HCT116 (cell line): ENCODE results near the gene MTHFR. TPM values are rescaled to one million over a fixed set of nuclear protein-coding genes. Genes with fewer than 3 reads are reported as not detected.

ENCODE experiments used
- ATAC-seq: fragments of 200-7000 bp; cut with Tn5 transposase; 2 replicates; pipeline ENCODE4 v1.9.1; 2020; ENCODE audit warnings: mild to moderate bottlenecking, moderate library complexity
- BruUV-seq: library from RNA; stranded (reverse); fragments of 400-500 nt; replicated peaks from 2 replicates; lab custom pipeline; 2021; lab: Mats Ljungman, UMichigan
- CTCF ChIA-PET: fragments of 300-600 bp; sonication (Branson Sonifier 250); formaldehyde crosslinking; loops from one replicate; lab custom pipeline; 2021; ENCODE audit warnings: antibody characterized with exemption; lab: Charles Lee
- POLR2A ChIA-PET: fragments of 300-600, 350-600 bp; sonication (Branson Sonifier 250); formaldehyde crosslinking; loops from one replicate; lab custom pipeline; 2021; ENCODE audit warnings: antibody characterized with exemption; lab: Charles Lee
- RAD21 ChIA-PET, 2 experiments: fragments of 300-600 bp; sonication (Branson Sonifier 250); formaldehyde crosslinking; loops; one replicate each; lab custom pipeline; 2023; ENCODE audit warnings: low total read pairs in 2 of 2; ENCODE audit not compliant: uncharacterized antibody in 2 of 2, unreplicated experiment in 2 of 2, low non-redundant PET in 1 of 2; lab: Charles Lee
- DNase-seq: peaks from one replicate; pipeline ENCODE4 v3.0.0-alpha.2; 2010; ENCODE audit warnings: low read depth, low spot score
- H2AFZ ChIP-seq: fragments of 200-600 bp; shearing (Covaris generic), sonication (generic); 2 replicates; pipeline ENCODE4 v1.6.1; 2017; ENCODE audit warnings: low read depth, mixed run types, mixed read lengths, antibody characterized with exemption, low read length; ENCODE audit not compliant: poor library complexity, severe bottlenecking
- H3K27ac ChIP-seq: 2 replicates; pipeline ENCODE4 v1.5.1; 2012; ENCODE audit warnings: low read depth, low read length
- H3K27me3 ChIP-seq: fragments of 200-600 bp; sonication (generic); 2 replicates; pipeline ENCODE4 v1.6.1; 2016; ENCODE audit warnings: mixed run types, low read length, mixed read lengths; ENCODE audit not compliant: insufficient read depth
- H3K36me3 ChIP-seq, 2 experiments: fragments of 200-500 bp in 1 of 2; fragments of 200-600 bp in 1 of 2; sonication (Bioruptor generic) in 1 of 2; sonication (generic) in 1 of 2; 2 replicates each; pipeline versions ENCODE4 v1.5.1 to v1.6.1; 2014 to 2016; ENCODE audit warnings: low read length in 2 of 2, inconsistent platforms in 1 of 2, mixed read lengths in 1 of 2, mixed run types in 1 of 2; ENCODE audit not compliant: insufficient read depth in 2 of 2, control insufficient read depth in 1 of 2
- H3K4me1 ChIP-seq, 2 experiments: fragments of 200-600 bp in 1 of 2; sonication (generic) in 1 of 2; 2 replicates each; pipeline versions ENCODE4 v1.5.1 to v1.6.1; 2012 to 2017; ENCODE audit warnings: low read length in 2 of 2, inconsistent platforms in 1 of 2, mild to moderate bottlenecking in 1 of 2, mixed read lengths in 1 of 2, mixed run types in 1 of 2, moderate library complexity in 1 of 2; ENCODE audit not compliant: insufficient read depth in 2 of 2, control insufficient read depth in 1 of 2
- H3K4me2 ChIP-seq: fragments of 200-600 bp; sonication (generic); 2 replicates; pipeline ENCODE4 v1.6.1; 2017; ENCODE audit warnings: mixed run types, low read length, mixed read lengths
- H3K4me3 ChIP-seq, 2 experiments: fragments of 200-600 bp in 1 of 2; sonication (generic) in 1 of 2; replicated peaks in 1 of 2; 2 replicates each; pipeline ENCODE4 v1.5.1; 2011 to 2016; ENCODE audit warnings: low read length in 2 of 2, control low read depth in 1 of 2, low read depth in 1 of 2, mild to moderate bottlenecking in 1 of 2, mixed read lengths in 1 of 2, mixed run types in 1 of 2
- H3K79me2 ChIP-seq: fragments of 200-600 bp; sonication (generic); 2 replicates; pipeline ENCODE4 v1.6.1; 2017; ENCODE audit warnings: mild to moderate bottlenecking, mixed run types, low read length, moderate library complexity, mixed read lengths; ENCODE audit not compliant: insufficient read depth
- H3K9ac ChIP-seq: fragments of 200-600 bp; sonication (generic); 2 replicates; pipeline ENCODE4 v1.6.1; 2016; ENCODE audit warnings: low read length, mixed read lengths
- H3K9me2 ChIP-seq: fragments of 200-600 bp; sonication (generic), shearing (Covaris generic); 2 replicates; pipeline ENCODE4 v1.6.1; 2017; ENCODE audit warnings: mixed run types, mild to moderate bottlenecking, moderate library complexity; ENCODE audit not compliant: insufficient read depth
- H3K9me3 ChIP-seq, 2 experiments: fragments of 200-500 bp in 1 of 2; fragments of 200-600 bp in 1 of 2; sonication (Bioruptor generic) in 1 of 2; sonication (generic) in 1 of 2; 2 replicates each; pipeline ENCODE4 v1.6.1; 2014 to 2017; ENCODE audit warnings: low read length in 2 of 2, mixed read lengths in 2 of 2, inconsistent platforms in 1 of 2, low read depth in 1 of 2, mild to moderate bottlenecking in 1 of 2, mixed run types in 1 of 2, moderate library complexity in 1 of 2; ENCODE audit not compliant: control insufficient read depth in 1 of 2, insufficient read depth in 1 of 2
- H4K20me1 ChIP-seq: fragments of 200-600 bp; sonication (generic), shearing (Covaris generic); 2 replicates; pipeline ENCODE4 v1.6.1; 2017; ENCODE audit warnings: mixed run types, mild to moderate bottlenecking, moderate library complexity; ENCODE audit not compliant: insufficient read depth
- CEBPB ChIP-seq: IDR thresholded peaks from 2 replicates; pipeline ENCODE4 v1.6.1; 2012; ENCODE audit warnings: low read depth
- EZH2 ChIP-seq: fragments of 200-600 bp; sonication (generic); IDR thresholded peaks from 2 replicates; pipeline ENCODE4 v1.6.1; 2017; ENCODE audit warnings: antibody characterized with exemption, mixed run types
- FOSL1 ChIP-seq: IDR thresholded peaks from 2 replicates; pipeline ENCODE4 v1.6.1; 2012; ENCODE audit warnings: low read depth
- YY1 ChIP-seq: IDR thresholded peaks from 2 replicates; pipeline ENCODE4 v1.6.1; 2011; ENCODE audit warnings: low read length, low read depth, moderate library complexity, mild to moderate bottlenecking; ENCODE audit not compliant: insufficient replicate concordance; ENCODE audit errors: extremely low read depth
- intact Hi-C: fragments of 100-400 bp; cut with micrococcal nuclease; formaldehyde crosslinking; loops from 2 replicates; pipeline ENCODE4 v1.10.0; 2022
- total RNA-seq: library from RNA; stranded (reverse); gene quantifications from one replicate; pipeline ENCODE4 v1.2.1, GENCODE V29; 2021; ENCODE audit not compliant: unreplicated experiment
- TF ChIP-seq, protein P1 (sequence below): IDR thresholded peaks from 2 replicates; pipeline ENCODE4 v1.6.1; 2012; ENCODE audit warnings: low read depth

Gene MTHFR
- total RNA-seq, 1 experiment from 2014 or later = 20.9 TPM

DNA sequence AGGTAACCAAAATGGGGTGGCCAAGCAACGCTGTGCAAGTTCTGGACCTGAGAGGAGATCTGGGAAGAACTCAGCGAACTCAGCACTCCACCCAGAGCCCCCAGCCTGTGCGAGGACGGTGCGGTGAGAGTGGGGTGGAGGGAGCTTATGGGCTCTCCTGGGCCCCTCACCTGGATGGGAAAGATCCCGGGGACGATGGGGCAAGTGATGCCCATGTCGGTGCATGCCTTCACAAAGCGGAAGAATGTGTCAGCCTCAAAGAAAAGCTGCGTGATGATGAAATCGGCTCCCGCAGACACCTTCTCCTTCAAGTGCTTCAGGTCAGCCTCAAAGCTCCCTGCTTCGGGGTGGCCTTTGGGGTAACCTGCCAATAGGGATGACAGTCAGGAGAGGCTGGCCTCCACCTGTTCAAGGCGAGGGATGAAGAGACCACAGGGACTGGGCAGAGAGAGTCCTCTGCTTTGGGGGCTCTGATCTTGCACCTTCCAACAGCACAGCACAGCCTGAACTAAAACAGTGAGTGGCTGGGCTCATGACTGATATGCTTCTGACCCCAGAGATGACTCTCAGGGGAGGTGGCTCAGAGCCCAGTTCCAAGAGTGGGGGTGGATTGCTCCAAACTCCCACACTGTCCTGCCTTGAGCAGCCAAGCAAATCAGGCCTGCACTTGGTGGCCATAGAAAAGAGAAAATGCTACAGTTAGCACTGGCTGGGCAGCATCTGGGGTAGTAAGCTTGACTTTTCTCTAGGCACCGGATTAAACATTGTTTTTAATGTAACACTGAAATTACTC lies 9.5 kb downstream of the MTHFR start:
- H2AFZ ChIP-seq = no peak overlapping the region
- H3K79me2 ChIP-seq = no peaks in the 10 kb centered on the region
- H3K27ac ChIP-seq = no peak overlapping the region
- H3K4me2 ChIP-seq = no peak overlapping the region
- H3K4me1 ChIP-seq = peaks cover 22 to 43% of the 10 kb centered on the region in 2 experiments
- intact Hi-C loops = no loop called here
- no TSS peak for BruUV-seq
- no peak for TF ChIP-seq YY1
- TF ChIP-seq, protein P1, sequence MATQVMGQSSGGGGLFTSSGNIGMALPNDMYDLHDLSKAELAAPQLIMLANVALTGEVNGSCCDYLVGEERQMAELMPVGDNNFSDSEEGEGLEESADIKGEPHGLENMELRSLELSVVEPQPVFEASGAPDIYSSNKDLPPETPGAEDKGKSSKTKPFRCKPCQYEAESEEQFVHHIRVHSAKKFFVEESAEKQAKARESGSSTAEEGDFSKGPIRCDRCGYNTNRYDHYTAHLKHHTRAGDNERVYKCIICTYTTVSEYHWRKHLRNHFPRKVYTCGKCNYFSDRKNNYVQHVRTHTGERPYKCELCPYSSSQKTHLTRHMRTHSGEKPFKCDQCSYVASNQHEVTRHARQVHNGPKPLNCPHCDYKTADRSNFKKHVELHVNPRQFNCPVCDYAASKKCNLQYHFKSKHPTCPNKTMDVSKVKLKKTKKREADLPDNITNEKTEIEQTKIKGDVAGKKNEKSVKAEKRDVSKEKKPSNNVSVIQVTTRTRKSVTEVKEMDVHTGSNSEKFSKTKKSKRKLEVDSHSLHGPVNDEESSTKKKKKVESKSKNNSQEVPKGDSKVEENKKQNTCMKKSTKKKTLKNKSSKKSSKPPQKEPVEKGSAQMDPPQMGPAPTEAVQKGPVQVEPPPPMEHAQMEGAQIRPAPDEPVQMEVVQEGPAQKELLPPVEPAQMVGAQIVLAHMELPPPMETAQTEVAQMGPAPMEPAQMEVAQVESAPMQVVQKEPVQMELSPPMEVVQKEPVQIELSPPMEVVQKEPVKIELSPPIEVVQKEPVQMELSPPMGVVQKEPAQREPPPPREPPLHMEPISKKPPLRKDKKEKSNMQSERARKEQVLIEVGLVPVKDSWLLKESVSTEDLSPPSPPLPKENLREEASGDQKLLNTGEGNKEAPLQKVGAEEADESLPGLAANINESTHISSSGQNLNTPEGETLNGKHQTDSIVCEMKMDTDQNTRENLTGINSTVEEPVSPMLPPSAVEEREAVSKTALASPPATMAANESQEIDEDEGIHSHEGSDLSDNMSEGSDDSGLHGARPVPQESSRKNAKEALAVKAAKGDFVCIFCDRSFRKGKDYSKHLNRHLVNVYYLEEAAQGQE = no peak
- TF ChIP-seq FOSL1 = no peak
- TF ChIP-seq EZH2 = no peak
- no peak for TF ChIP-seq CEBPB
- H3K9ac ChIP-seq = no peak overlapping the region
- ChIA-PET CTCF (interaction anchor here (1.6 kb wide), 1 partner anchor 11 kb away, joined by 3 read pairs; no protein-coding TSS in a partner anchor), RAD21 (no interaction called here), POLR2A (no interaction called here)
- ATAC-seq (no peak), DNase-seq (no peak)
- no peaks in the 10 kb centered on the region for H3K9me2 ChIP-seq
- no peaks in the 10 kb centered on the region for H3K27me3 ChIP-seq
- no peak overlapping the region for H3K4me3 ChIP-seq
- no peaks in the 10 kb centered on the region for H4K20me1 ChIP-seq
- no peaks in the 10 kb centered on the region for H3K36me3 ChIP-seq
- no peaks in the 10 kb centered on the region for H3K9me3 ChIP-seq
